ENCODE data around the gene MTTP.

DNA sequence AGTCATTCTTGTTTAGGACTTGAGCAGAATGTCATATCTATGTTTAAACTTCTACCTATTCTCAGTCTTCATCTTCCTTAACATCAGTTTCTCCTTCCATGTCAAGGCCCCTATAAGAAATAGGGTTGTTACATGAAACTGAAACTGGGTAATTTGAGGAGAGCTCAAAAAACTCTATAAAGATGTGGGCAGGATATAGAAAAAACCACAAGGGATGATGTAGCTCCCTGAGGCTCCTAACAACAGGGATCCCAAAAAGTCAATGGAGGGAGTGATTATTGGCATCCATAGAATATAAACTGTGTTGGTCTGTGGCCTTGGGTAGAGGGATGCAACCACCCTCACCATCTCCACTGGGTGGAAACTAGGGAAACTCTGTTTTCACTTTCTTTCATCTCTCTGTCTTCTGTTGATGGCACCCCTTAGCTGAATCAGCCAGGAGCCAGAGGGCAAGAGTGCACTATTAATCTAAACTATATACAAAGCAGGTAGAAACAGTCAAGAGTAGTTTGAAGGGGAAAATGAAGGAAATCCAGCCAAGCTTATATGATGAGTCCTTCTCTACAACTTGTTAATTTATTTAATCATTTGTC, 55.4 kb downstream of the MTTP start:
- TF ChIP-seq POLR2A (IDR thresholded peaks at IDR 0.05; ENCODE audit: borderline replicate concordance, extremely low read depth, insufficient read depth, insufficient read length) = no peak
- no peak for TF ChIP-seq ZNF274 (IDR thresholded peaks at IDR 0.05; ENCODE audit: low read depth, low read length)
- TF ChIP-seq CTCF (IDR thresholded peaks at IDR 0.05 in 2 of 3, conservative IDR thresholded peaks at IDR 0.05 in 1 of 3; ENCODE audit: borderline replicate concordance in 1 of 3, insufficient read depth in 1 of 3, low read depth in 2 of 3, low read length in 2 of 3) = no peak
- no peak for TF ChIP-seq CEBPB (IDR thresholded peaks at IDR 0.05; ENCODE audit: low read depth)

Data from HCT116 (cell line).